Skeletal muscle cell (primary cell): ENCODE results near the gene OCIAD2.
"Not testable (repeated sequence)": the region's sequence is repeated elsewhere in the genome, so short reads cannot be mapped to it uniquely, and the experiment has no call there.

Experiments
- DNase-seq: peaks from one replicate; pipeline ENCODE4 v3.0.0-alpha.2; 2010; ENCODE audit warnings: low read depth
- H3K4me3 ChIP-seq: 2 replicates; pipeline ENCODE4 v1.5.1; 2011; ENCODE audit warnings: low read depth, mild to moderate bottlenecking, control low read depth, low read length, moderate library complexity

The OCIAD2 gene

GRCh38 chr4:48909697-48910096, 3.1 kb upstream of the OCIAD2 start:
- DNase-seq: peak; percentile 94

GRCh38 chr4:48908687-48909086, 2.1 kb upstream of the OCIAD2 start:
- no peak for DNase-seq
- no peak overlapping the region for H3K4me3 ChIP-seq

More at GRCh38 chr4:48909697-48910096, 3.1 kb upstream of the OCIAD2 start:
- H3K4me3 ChIP-seq: no peak overlapping the region

GRCh38 chr4:48907706-48908477, 1.3 kb upstream of the OCIAD2 start:
- H3K4me3 ChIP-seq: no peak overlapping the region
- DNase-seq: no peak

GRCh38 chr4:48905363-48906015, 1.1 kb downstream of the OCIAD2 start:
- peak; percentile 45 for DNase-seq
- peak overlapping the region; percentile 48 for H3K4me3 ChIP-seq

GRCh38 chr4:48904541-48905142, 1.9 kb downstream of the OCIAD2 start:
- DNase-seq: no peak
- no peak overlapping the region for H3K4me3 ChIP-seq

- H3K4me3 ChIP-seq: no peak overlapping the region
- DNase-seq: no peak
These were observed 2.5 kb downstream of the OCIAD2 start for GRCh38 chr4:48904101-48904500.

- H3K4me3 ChIP-seq: no peak overlapping the region
- peak; percentile 69 for DNase-seq
These were observed 4.3 kb downstream of the OCIAD2 start for GRCh38 chr4:48902266-48902665.

GRCh38 chr4:48901196-48901595, 5.4 kb downstream of the OCIAD2 start:
- DNase-seq: no peak
- no peak overlapping the region for H3K4me3 ChIP-seq

- no peak overlapping the region for H3K4me3 ChIP-seq
- peak; percentile 60 for DNase-seq
These were observed 6.6 kb downstream of the OCIAD2 start for GRCh38 chr4:48899950-48900349.

GRCh38 chr4:48899432-48899749, 7.2 kb downstream of the OCIAD2 start:
- DNase-seq: no peak
- H3K4me3 ChIP-seq: no peak overlapping the region

GRCh38 chr4:48898733-48899431, 7.7 kb downstream of the OCIAD2 start:
- H3K4me3 ChIP-seq: no peak overlapping the region
- DNase-seq: no peak

GRCh38 chr4:48896845-48897244, 9.7 kb downstream of the OCIAD2 start:
- no peak overlapping the region for H3K4me3 ChIP-seq
- DNase-seq: no peak

- no peak for DNase-seq
These were observed 15.4 kb downstream of the OCIAD2 start for GRCh38 chr4:48891028-48891619.

GRCh38 chr4:48889750-48890149, 16.8 kb downstream of the OCIAD2 start:
- H3K4me3 ChIP-seq, DNase-seq: not testable (repeated sequence)

More at GRCh38 chr4:48891028-48891619, 15.4 kb downstream of the OCIAD2 start:
- H3K4me3 ChIP-seq: no peak overlapping the region

- DNase-seq, H3K4me3 ChIP-seq: not testable (repeated sequence)
These were observed 24.9 kb downstream of the OCIAD2 start for GRCh38 chr4:48881646-48882045.

- DNase-seq: no peak
- no peak overlapping the region for H3K4me3 ChIP-seq
These were observed 26.8 kb downstream of the OCIAD2 start for GRCh38 chr4:48879561-48880442.

- no peak overlapping the region for H3K4me3 ChIP-seq
- no peak for DNase-seq
These were observed 28.6 kb downstream of the OCIAD2 start for GRCh38 chr4:48877827-48878535.

GRCh38 chr4:48864696-48865095, 41.9 kb downstream of the OCIAD2 start:
- not testable (repeated sequence) for DNase-seq, H3K4me3 ChIP-seq
